MM.1S (cell line): ENCODE results near the gene CDH5.

ENCODE experiments used
- DNase-seq: peaks from one replicate; pipeline ENCODE4 v3.0.0-alpha.2; 2015
- H2AFZ ChIP-seq: fragments of 300-600 bp; sonication (generic); 2 replicates; pipeline ENCODE4 v1.6.0; 2016; ENCODE audit warnings: antibody characterized with exemption, low read length
- H3F3A ChIP-seq: fragments of 300-600 bp; sonication (generic); 2 replicates; pipeline ENCODE4 v1.6.1; 2016; ENCODE audit warnings: mild to moderate bottlenecking, antibody characterized with exemption, low read length, moderate library complexity, mixed read lengths; ENCODE audit not compliant: insufficient read depth
- H3K27ac ChIP-seq: fragments of 300-600 bp; sonication (generic); 2 replicates; pipeline ENCODE4 v1.5.1; 2016; ENCODE audit warnings: mild to moderate bottlenecking, low read length
- H3K27me3 ChIP-seq: fragments of 300-600 bp; sonication (generic); replicated peaks from 2 replicates; pipeline ENCODE4 v1.6.0; 2016; ENCODE audit warnings: low read length; ENCODE audit not compliant: insufficient read depth
- H3K36me3 ChIP-seq: fragments of 300-600 bp; sonication (generic); replicated peaks from 2 replicates; pipeline ENCODE4 v1.6.1; 2016; ENCODE audit warnings: mild to moderate bottlenecking, low read length, mixed read lengths; ENCODE audit not compliant: insufficient read depth
- H3K4me1 ChIP-seq: fragments of 300-600 bp; sonication (generic); 2 replicates; pipeline ENCODE4 v1.6.1; 2016; ENCODE audit warnings: low read length, mixed read lengths
- H3K4me2 ChIP-seq: fragments of 300-600 bp; sonication (generic); 2 replicates; pipeline ENCODE4 v1.6.0; 2016; ENCODE audit warnings: low read depth, low read length
- H3K4me3 ChIP-seq: fragments of 300-600 bp; sonication (generic); 2 replicates; pipeline ENCODE4 v1.5.1; 2016; ENCODE audit warnings: low read length, mixed read lengths
- H3K79me2 ChIP-seq: fragments of 300-600 bp; sonication (generic); 2 replicates; pipeline ENCODE4 v1.6.1; 2016; ENCODE audit warnings: mixed run types, low read length, mixed read lengths
- H3K9ac ChIP-seq: fragments of 300-600 bp; sonication (generic); 2 replicates; pipeline ENCODE4 v1.6.1; 2016; ENCODE audit warnings: low read length, mixed read lengths
- H3K9me2 ChIP-seq: fragments of 300-600 bp; sonication (generic); replicated peaks from 2 replicates; pipeline ENCODE4 v1.6.1; 2016; ENCODE audit warnings: mild to moderate bottlenecking, low read length, mixed read lengths; ENCODE audit not compliant: insufficient read depth
- H3K9me3 ChIP-seq: fragments of 300-600 bp; sonication (generic); replicated peaks from 2 replicates; pipeline ENCODE4 v1.6.1; 2016; ENCODE audit warnings: mild to moderate bottlenecking, low read length, mixed read lengths; ENCODE audit not compliant: insufficient read depth
- H4K20me1 ChIP-seq: fragments of 300-600 bp; sonication (generic); 2 replicates; pipeline ENCODE4 v1.6.1; 2016; ENCODE audit warnings: mild to moderate bottlenecking, low read length, moderate library complexity, mixed read lengths; ENCODE audit not compliant: insufficient read depth
- EZH2 ChIP-seq: fragments of 300-600 bp; sonication (generic); optimal IDR thresholded peaks from 2 replicates; pipeline ENCODE3; 2017; ENCODE audit warnings: low read depth, mild to moderate bottlenecking, antibody characterized with exemption, low read length, mixed read lengths
- EZH2phosphoT487 ChIP-seq: fragments of 300-600 bp; sonication (generic); IDR thresholded peaks from 2 replicates; pipeline ENCODE4 v1.6.1; 2018; ENCODE audit warnings: antibody characterized with exemption, low read length
- TF ChIP-seq, protein P1 (sequence below): fragments of 300-600 bp; sonication (generic); IDR thresholded peaks from 2 replicates; pipeline ENCODE4 v1.5.1; 2016; ENCODE audit warnings: antibody characterized with exemption, low read length, mixed read lengths

The CDH5 gene

GRCh38 chr16:66402591-66403230 is 36.2 kb downstream of the CDH5 start:
- Histone ChIP-seq H3K27ac (no peak overlapping the region), H3F3A (peaks cover 4% of the 10 kb centered on the region), H4K20me1 (no peaks in the 10 kb centered on the region), H3K79me2 (no peaks in the 10 kb centered on the region), H3K27me3 (0 out of 2 replicates have a peak, but pooled peaks cover 16% of the 10 kb centered on the region), H2AFZ (no peak overlapping the region), H3K9me3 (no peaks in the 10 kb centered on the region), H3K36me3 (no peaks in the 10 kb centered on the region), H3K9ac (no peak overlapping the region), H3K4me1 (peaks cover 7% of the 10 kb centered on the region), H3K4me2 (no peak overlapping the region), H3K4me3 (no peak overlapping the region), H3K9me2 (no peaks in the 10 kb centered on the region)
- DNase-seq, result no peak
- TF ChIP-seq EZH2, result no peak
- TF ChIP-seq, protein P1, sequence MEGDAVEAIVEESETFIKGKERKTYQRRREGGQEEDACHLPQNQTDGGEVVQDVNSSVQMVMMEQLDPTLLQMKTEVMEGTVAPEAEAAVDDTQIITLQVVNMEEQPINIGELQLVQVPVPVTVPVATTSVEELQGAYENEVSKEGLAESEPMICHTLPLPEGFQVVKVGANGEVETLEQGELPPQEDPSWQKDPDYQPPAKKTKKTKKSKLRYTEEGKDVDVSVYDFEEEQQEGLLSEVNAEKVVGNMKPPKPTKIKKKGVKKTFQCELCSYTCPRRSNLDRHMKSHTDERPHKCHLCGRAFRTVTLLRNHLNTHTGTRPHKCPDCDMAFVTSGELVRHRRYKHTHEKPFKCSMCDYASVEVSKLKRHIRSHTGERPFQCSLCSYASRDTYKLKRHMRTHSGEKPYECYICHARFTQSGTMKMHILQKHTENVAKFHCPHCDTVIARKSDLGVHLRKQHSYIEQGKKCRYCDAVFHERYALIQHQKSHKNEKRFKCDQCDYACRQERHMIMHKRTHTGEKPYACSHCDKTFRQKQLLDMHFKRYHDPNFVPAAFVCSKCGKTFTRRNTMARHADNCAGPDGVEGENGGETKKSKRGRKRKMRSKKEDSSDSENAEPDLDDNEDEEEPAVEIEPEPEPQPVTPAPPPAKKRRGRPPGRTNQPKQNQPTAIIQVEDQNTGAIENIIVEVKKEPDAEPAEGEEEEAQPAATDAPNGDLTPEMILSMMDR, result no peak
- no peak for TF ChIP-seq EZH2phosphoT487

DNA sequence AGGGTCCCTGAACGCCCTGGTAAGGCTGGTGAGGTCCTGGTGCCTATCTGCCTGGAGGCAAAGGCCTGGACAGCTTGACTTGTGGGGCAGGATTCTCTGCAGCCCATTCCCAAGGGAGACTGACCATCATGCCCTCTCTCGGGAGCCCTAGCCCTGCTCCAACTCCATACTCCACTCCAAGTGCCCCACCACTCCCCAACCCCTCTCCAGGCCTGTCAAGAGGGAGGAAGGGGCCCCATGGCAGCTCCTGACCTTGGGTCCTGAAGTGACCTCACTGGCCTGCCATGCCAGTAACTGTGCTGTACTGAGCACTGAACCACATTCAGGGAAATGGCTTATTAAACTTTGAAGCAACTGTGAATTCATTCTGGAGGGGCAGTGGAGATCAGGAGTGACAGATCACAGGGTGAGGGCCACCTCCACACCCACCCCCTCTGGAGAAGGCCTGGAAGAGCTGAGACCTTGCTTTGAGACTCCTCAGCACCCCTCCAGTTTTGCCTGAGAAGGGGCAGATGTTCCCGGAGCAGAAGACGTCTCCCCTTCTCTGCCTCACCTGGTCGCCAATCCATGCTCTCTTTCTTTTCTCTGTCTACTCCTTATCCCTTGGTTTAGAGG is 37.1 kb downstream of the CDH5 start:
- H3K4me1 ChIP-seq, result peaks cover 12% of the 10 kb centered on the region
- no peak overlapping the region for H3K4me2 ChIP-seq
- no peaks in the 10 kb centered on the region for H4K20me1 ChIP-seq
- H3F3A ChIP-seq, result peaks cover 10% of the 10 kb centered on the region
- H3K36me3 ChIP-seq, result no peaks in the 10 kb centered on the region
- H2AFZ ChIP-seq, result no peak overlapping the region
- H3K9me2 ChIP-seq, result no peaks in the 10 kb centered on the region
- H3K27ac ChIP-seq, result no peak overlapping the region
- no peaks in the 10 kb centered on the region for H3K9me3 ChIP-seq
- no peak overlapping the region for H3K4me3 ChIP-seq
- no peaks in the 10 kb centered on the region for H3K79me2 ChIP-seq
- TF ChIP-seq, protein P1, result no peak
- TF ChIP-seq EZH2 (no peak), EZH2phosphoT487 (no peak)
- H3K27me3 ChIP-seq, result 0 out of 2 replicates have a peak, but pooled peaks cover 16% of the 10 kb centered on the region
- no peak for DNase-seq
- no peak overlapping the region for H3K9ac ChIP-seq

DNA sequence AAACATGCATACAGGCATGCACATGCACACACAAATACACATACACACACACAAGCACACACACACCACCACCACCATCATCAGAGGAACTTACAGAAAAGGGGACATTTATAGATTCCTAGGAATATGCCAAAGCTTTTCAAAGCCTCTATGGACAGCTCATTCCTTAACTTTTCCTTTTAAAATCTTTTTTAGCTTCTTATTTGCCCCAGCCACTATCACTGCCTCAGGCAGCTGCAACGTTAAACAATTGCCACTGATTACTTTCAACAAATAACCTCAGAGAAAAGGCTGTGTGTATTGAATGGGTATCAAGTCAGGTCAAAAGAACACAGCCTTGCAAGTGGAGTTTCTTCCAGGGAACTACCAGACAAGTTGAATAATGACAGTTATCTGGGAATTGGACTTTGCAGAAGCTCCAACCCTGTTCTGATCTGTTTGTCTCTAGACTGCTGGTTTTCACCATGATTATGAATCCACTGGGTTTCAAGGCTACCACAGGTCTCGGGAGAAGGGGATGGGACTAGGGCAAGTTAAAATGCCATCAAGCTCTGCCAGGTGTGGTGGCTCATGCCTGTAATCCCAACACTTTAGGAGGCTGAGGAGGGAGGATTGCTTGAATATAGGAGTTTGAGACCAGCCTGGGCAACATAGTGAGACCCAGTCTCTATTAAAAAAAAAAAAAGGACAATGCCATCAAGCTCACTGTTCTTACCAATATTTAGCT is 38.7 kb downstream of the CDH5 start:
- Histone ChIP-seq H3K79me2 (no peaks in the 10 kb centered on the region), H3K27me3 (0 out of 2 replicates have a peak, but pooled peaks cover 16% of the 10 kb centered on the region), H2AFZ (no peak overlapping the region)

More for the DNA sequence above, 38.7 kb downstream of the CDH5 start:
- H3K4me1 ChIP-seq, result peaks cover 17% of the 10 kb centered on the region
- H3K4me3 ChIP-seq, result no peak overlapping the region
- TF ChIP-seq EZH2 (no peak), EZH2phosphoT487 (no peak)
- TF ChIP-seq, protein P1, result no peak
- no peaks in the 10 kb centered on the region for H3K9me3 ChIP-seq
- H3K36me3 ChIP-seq, result no peaks in the 10 kb centered on the region
- no peaks in the 10 kb centered on the region for H3K9me2 ChIP-seq
- no peak overlapping the region for H3K9ac ChIP-seq
- no peaks in the 10 kb centered on the region for H4K20me1 ChIP-seq
- no peak overlapping the region for H3K4me2 ChIP-seq
- no peak overlapping the region for H3K27ac ChIP-seq
- DNase-seq, result no peak
- H3F3A ChIP-seq, result peaks cover 15% of the 10 kb centered on the region
